ENCODE results near the gene VSTM4.

- TF ChIP-seq CTCF (IDR thresholded peaks at IDR 0.05; ENCODE audit: poor library complexity) (no peak), EZH2 (IDR thresholded peaks at IDR 0.05; ENCODE audit: borderline replicate concordance) (no peak)
Observed at GRCh38 chr10:49029666-49030065, 85.7 kb downstream of the VSTM4 start.

Measured in hepatocyte (in vitro differentiated cells).